GM12878 (cell line): ENCODE measurements around the gene DEF6. TPM values are rescaled to one million over a fixed set of nuclear protein-coding genes. Genes with fewer than 3 reads are reported as not detected.

Experiments used
- CHD4 ChIP-seq: fragments of 200-600 bp; sonication (generic); IDR thresholded peaks from 2 replicates; pipeline ENCODE4 v1.6.1; 2016; ENCODE audit warnings: mild to moderate bottlenecking
- E2F4 ChIP-seq: IDR thresholded peaks from 2 replicates; pipeline ENCODE4 v1.6.1; 2012; ENCODE audit warnings: low read depth, low read length, improper control_type of control experiment
- ESRRA ChIP-seq: IDR thresholded peaks from 2 replicates; pipeline ENCODE4 v1.6.1; 2012; ENCODE audit warnings: mild to moderate bottlenecking, low read length, improper control_type of control experiment
- ETV6 ChIP-seq, 2 experiments: fragments of 450-650 bp in 1 of 2; IDR thresholded peaks in 1 of 2; conservative IDR thresholded peaks in 1 of 2; 2 replicates each; pipeline ENCODE4 v1.6.1; 2014; ENCODE audit warnings: antibody characterized with exemption in 1 of 2, borderline replicate concordance in 1 of 2, low read depth in 1 of 2, mild to moderate bottlenecking in 1 of 2, moderate library complexity in 1 of 2
- EZH2 ChIP-seq: IDR thresholded peaks from 2 replicates; pipeline ENCODE4 v1.6.1; 2012; ENCODE audit warnings: low read depth, mild to moderate bottlenecking, control low read depth, inconsistent platforms, low read length, borderline replicate concordance; ENCODE audit not compliant: control insufficient read depth
- IKZF2 ChIP-seq, 2 experiments: fragments of 450-650 bp; IDR thresholded peaks; 2 replicates each; pipeline ENCODE4 v1.6.1; 2017; ENCODE audit warnings: mild to moderate bottlenecking in 2 of 2, moderate library complexity in 2 of 2
- IRF5 ChIP-seq: fragments of 450-650 bp; IDR thresholded peaks from 2 replicates; pipeline ENCODE4 v1.6.1; 2017; ENCODE audit warnings: borderline replicate concordance
- KLF5 ChIP-seq: fragments of 450-650 bp; IDR thresholded peaks from 2 replicates; pipeline ENCODE4 v1.6.1; 2014; ENCODE audit warnings: mild to moderate bottlenecking; ENCODE audit not compliant: partially characterized antibody
- NFYB ChIP-seq: IDR thresholded peaks from 2 replicates; pipeline ENCODE4 v1.6.1; 2011; ENCODE audit warnings: low read depth, mild to moderate bottlenecking, low read length, improper control_type of control experiment, moderate library complexity; ENCODE audit not compliant: insufficient read depth
- SIN3A ChIP-seq: IDR thresholded peaks from 2 replicates; pipeline ENCODE4 v1.6.1; 2012; ENCODE audit warnings: low read depth, low read length, improper control_type of control experiment
- SRF ChIP-seq, 2 experiments: IDR thresholded peaks; 2 replicates each; pipeline ENCODE4 v1.6.1; 2011; ENCODE audit warnings: low read depth in 2 of 2, low read length in 2 of 2, mild to moderate bottlenecking in 1 of 2, moderate library complexity in 1 of 2
- TBL1XR1 ChIP-seq: IDR thresholded peaks from 2 replicates; pipeline ENCODE4 v1.6.1; 2012; ENCODE audit warnings: low read depth, low read length, improper control_type of control experiment
- TCF12 ChIP-seq: IDR thresholded peaks from 2 replicates; pipeline ENCODE4 v1.6.1; 2011; ENCODE audit warnings: low read depth, mild to moderate bottlenecking, low read length
- TCF3 ChIP-seq: IDR thresholded peaks from 2 replicates; pipeline ENCODE4 v1.6.1; 2012; ENCODE audit warnings: low read depth, mild to moderate bottlenecking, low read length, borderline replicate concordance; ENCODE audit not compliant: insufficient read depth
- TCF7 ChIP-seq: IDR thresholded peaks from 2 replicates; pipeline ENCODE4 v1.6.1; 2014; ENCODE audit warnings: antibody characterized with exemption, borderline replicate concordance
- USF2 ChIP-seq: IDR thresholded peaks from 2 replicates; pipeline ENCODE4 v1.6.1; 2011; ENCODE audit warnings: low read depth, low read length, improper control_type of control experiment, borderline replicate concordance
- ZNF207 ChIP-seq: fragments of 450-650 bp; IDR thresholded peaks from 2 replicates; pipeline ENCODE4 v1.6.1; 2014; ENCODE audit warnings: antibody characterized with exemption, mild to moderate bottlenecking, borderline replicate concordance
- ZNF592 ChIP-seq: fragments of 450-650 bp; IDR thresholded peaks from 2 replicates; pipeline ENCODE4 v1.6.1; 2017; ENCODE audit warnings: mild to moderate bottlenecking, moderate library complexity
- ZNF687 ChIP-seq: fragments of 450-650 bp; IDR thresholded peaks from 2 replicates; pipeline ENCODE4 v1.6.1; 2017; ENCODE audit warnings: mild to moderate bottlenecking, moderate library complexity
- polyA plus RNA-seq, 11 experiments: library from polyadenylated mRNA; depleted of rRNA in 4 of 11; unstranded in 6 of 11; stranded (reverse) in 5 of 11; fragments of >200 nt; fragmentation: Nextera tagmentation in 4 of 11; fragmentation: Illumina TruSeq in 1 of 11; extraction: Ambion mirVana in 4 of 11; extraction: Trizol in 1 of 11; gene quantifications; 1 replicate in 1 of 11; 2 replicates in 10 of 11; pipeline versions ENCODE4 v1.2.1 to v1.2.3, GENCODE V29; 2011 to 2016; ENCODE audit warnings: inconsistent platforms in 2 of 11, missing spikeins in 2 of 11, low read depth in 1 of 11
- total RNA-seq, 4 experiments: library from RNA; depleted of rRNA in 3 of 4; stranded (reverse); fragments of >200 nt in 3 of 4; fragmentation: Illumina TruSeq in 1 of 4; extraction: Trizol in 1 of 4; gene quantifications; 2 replicates each; pipeline versions ENCODE4 v1.2.1 to v1.2.3, GENCODE V29; 2013 to 2021

DEF6 gene
- total and polyA plus RNA-seq, 10 of the 15 experiments (the other 5 are each of a cell fraction or from before 2014, with no cell fraction given): 3.3 to 69.5 (median 48.8) TPM

GRCh38 chr6:35267897-35268296, 29.7 kb upstream of the DEF6 start (continued):
- TF ChIP-seq USF2 (no peak), TCF12 (no peak), ESRRA (no peak), NFYB (no peak), ZNF687 (no peak), IRF5 (no peak), E2F4 (no peak), SRF (IDR thresholded peaks at IDR 0.05; ENCODE audit: low read depth in 2 of 2, low read length in 2 of 2) (no peak), ZNF207 (no peak), TCF3 (no peak), IKZF2 (IDR thresholded peaks at IDR 0.05) (peak in 1 of 2 experiments; percentile 30; a peak in 1 of 4 replicates), EZH2 (no peak), TCF7 (no peak), CHD4 (no peak), SIN3A (no peak), ZNF592 (no peak), TBL1XR1 (no peak), KLF5 (no peak), ETV6 (conservative IDR thresholded peaks at IDR 0.05 in 1 of 2, IDR thresholded peaks at IDR 0.05 in 1 of 2; ENCODE audit: borderline replicate concordance in 1 of 2, low read depth in 1 of 2) (no peak)
